Measurements from ENCODE around the gene DIPK1B. TPM values are rescaled to one million over a fixed set of nuclear protein-coding genes. Genes with fewer than 3 reads are reported as not detected.
A peak's percentile ranks its signal among the peaks of the same experiment; 100 is the strongest.

Gene DIPK1B
- total RNA-seq, 3 donors from 2014 or later, result 1.0 to 10.0 (median 2.9) TPM

DNA sequence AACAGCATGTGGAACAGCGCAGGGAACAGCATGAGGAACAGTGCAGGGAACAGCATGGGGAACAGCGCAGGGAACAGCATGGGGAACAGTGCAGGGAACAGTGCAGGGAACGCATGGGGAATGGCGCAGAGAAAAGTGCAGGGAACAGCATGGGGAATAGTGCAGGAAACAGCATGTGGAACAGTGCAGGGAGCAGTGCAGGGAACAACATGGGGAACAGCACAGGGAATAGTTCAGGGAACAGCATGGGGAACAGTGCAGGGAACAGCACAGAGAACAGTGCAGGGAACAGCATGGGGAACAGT lies 43.7 kb downstream of the DIPK1B start:
- intact Hi-C loops (cut with DNase I, micrococcal nuclease), result no loop called here
- DNase-seq (no peak), ATAC-seq (no peak)
- H3K9me3 ChIP-seq, result no peaks in the 10 kb centered on the region
- no peaks in the 10 kb centered on the region for H3K36me3 ChIP-seq (ENCODE audit: low read depth)
- H3K4me1 ChIP-seq (ENCODE audit: low read depth), result no peaks in the 10 kb centered on the region
- TF ChIP-seq, protein P1, sequence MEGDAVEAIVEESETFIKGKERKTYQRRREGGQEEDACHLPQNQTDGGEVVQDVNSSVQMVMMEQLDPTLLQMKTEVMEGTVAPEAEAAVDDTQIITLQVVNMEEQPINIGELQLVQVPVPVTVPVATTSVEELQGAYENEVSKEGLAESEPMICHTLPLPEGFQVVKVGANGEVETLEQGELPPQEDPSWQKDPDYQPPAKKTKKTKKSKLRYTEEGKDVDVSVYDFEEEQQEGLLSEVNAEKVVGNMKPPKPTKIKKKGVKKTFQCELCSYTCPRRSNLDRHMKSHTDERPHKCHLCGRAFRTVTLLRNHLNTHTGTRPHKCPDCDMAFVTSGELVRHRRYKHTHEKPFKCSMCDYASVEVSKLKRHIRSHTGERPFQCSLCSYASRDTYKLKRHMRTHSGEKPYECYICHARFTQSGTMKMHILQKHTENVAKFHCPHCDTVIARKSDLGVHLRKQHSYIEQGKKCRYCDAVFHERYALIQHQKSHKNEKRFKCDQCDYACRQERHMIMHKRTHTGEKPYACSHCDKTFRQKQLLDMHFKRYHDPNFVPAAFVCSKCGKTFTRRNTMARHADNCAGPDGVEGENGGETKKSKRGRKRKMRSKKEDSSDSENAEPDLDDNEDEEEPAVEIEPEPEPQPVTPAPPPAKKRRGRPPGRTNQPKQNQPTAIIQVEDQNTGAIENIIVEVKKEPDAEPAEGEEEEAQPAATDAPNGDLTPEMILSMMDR (IDR thresholded peaks at IDR 0.05), result no peak
- H3K4me3 ChIP-seq, result no peak overlapping the region

DNA sequence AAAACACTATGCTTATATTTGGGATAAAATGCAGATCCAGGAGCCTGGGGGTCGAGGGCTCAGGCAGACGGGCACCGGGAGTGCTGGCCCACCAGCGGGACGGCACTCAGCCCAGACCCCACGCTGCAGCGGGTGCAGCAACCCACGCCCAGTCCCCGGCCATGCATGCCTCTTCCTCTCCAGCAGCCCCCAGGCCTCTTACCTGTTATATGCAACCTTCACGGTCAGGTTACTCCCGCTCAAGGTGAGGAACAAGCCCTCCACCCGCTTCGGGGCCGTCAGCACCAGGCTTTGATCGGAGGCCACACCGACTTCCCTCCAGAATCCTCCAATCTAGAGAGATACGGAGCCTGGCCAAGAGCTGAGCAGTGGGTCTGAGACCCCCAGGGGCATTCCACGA lies 44.5 kb downstream of the DIPK1B start:
- intact Hi-C loops (cut with DNase I, micrococcal nuclease), result no loop called here
- no peaks in the 10 kb centered on the region for H3K4me1 ChIP-seq (ENCODE audit: low read depth)
- no peak for ATAC-seq
- H3K4me3 ChIP-seq, result no peak overlapping the region
- H3K36me3 ChIP-seq (ENCODE audit: low read depth), result no peaks in the 10 kb centered on the region
- DNase-seq, result no peak
- TF ChIP-seq, protein P1 (IDR thresholded peaks at IDR 0.05), result no peak
- no peaks in the 10 kb centered on the region for H3K9me3 ChIP-seq

DNA sequence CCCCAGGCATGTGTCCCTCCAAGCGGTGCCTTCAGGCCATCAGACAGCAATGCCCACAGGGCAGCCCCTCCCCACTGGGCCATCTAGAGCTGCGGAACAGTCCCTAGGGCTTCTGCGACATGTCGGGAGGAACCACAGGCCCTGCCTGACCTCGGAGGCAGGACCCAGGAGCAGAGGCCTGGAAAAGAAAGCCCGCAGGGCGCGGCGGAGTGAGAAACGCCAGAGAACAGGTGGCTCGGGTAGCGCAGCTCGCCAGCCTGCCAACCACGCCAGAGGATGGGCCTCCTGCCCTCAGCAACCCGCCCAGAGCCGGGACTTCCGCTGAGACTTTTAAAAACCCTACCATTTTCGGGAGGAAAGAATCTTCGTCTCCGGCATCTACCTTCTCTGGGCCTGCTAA lies 45.0 kb downstream of the DIPK1B start:
- DNase-seq (peak in 1 of 3 donors; percentile 50), ATAC-seq (no peak)
- Histone ChIP-seq H3K9me3 (no peaks in the 10 kb centered on the region), H3K4me1 (ENCODE audit: low read depth) (no peaks in the 10 kb centered on the region), H3K4me3 (no peak overlapping the region), H3K36me3 (ENCODE audit: low read depth) (no peaks in the 10 kb centered on the region)
- TF ChIP-seq, protein P1 (IDR thresholded peaks at IDR 0.05), result no peak
- intact Hi-C loops (cut with DNase I, micrococcal nuclease), result no loop called here

DNA sequence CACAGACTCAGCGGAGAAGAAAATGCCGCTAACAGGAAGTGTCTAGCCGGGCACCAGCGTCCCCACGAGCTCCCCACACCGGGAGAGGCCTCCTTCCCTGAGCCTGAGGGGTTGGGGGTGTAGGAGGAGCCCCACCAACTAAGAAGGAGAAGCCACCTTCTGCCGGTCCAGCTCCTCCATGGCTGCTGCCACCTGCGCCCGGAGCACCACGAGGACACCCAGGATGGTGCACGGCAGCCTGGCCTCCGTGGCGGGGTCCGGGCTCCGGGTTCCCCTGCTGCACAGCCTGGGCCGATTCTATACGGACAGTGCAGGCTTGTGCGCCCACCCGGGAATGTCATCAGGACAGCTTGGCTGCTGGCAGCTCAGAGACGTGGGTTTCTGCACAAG lies 45.4 kb downstream of the DIPK1B start:
- H3K4me3 ChIP-seq, result no peak overlapping the region
- TF ChIP-seq, protein P1 (IDR thresholded peaks at IDR 0.05), result no peak
- DNase-seq, result peak in 1 of 3 donors; percentile 30
- intact Hi-C loops (cut with DNase I, micrococcal nuclease), result no loop called here
- no peaks in the 10 kb centered on the region for H3K4me1 ChIP-seq (ENCODE audit: low read depth)
- H3K36me3 ChIP-seq (ENCODE audit: low read depth), result no peaks in the 10 kb centered on the region
- ATAC-seq, result no peak
- H3K9me3 ChIP-seq, result no peaks in the 10 kb centered on the region

DNA sequence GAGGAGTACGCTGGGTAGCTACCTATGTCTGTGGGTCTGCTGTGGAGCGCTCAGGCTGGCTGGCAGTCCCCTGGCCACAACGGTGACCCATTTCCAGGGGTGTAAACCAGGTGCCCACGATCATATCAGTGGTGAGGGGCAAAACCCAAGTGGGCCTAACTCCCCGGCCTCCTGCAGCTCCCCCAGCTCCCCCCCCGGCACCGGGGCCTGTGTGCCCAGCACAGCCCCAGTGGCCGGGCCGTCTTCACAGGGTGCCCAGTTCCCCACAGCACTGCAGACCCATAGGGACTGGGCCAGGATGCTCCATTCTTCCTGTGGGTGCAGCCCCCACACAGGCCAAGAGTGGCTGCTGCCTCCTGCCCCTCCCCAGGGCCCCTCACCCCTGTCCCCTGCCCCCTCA lies 46.6 kb downstream of the DIPK1B start:
- Histone ChIP-seq H3K9me3 (no peaks in the 10 kb centered on the region), H3K4me3 (no peak overlapping the region), H3K4me1 (ENCODE audit: low read depth) (no peaks in the 10 kb centered on the region), H3K36me3 (ENCODE audit: low read depth) (no peaks in the 10 kb centered on the region)
- TF ChIP-seq, protein P1 (IDR thresholded peaks at IDR 0.05), result no peak
- no peak for ATAC-seq
- DNase-seq, result peak in 2 of 3 donors; percentile 18 to 43
- intact Hi-C loops (cut with DNase I, micrococcal nuclease), result no loop called here

Data from mucosa of descending colon (tissue), 3 donors.